Right lobe of liver (tissue), 4 donors: ENCODE results near the gene HIC1.

ENCODE experiments used
- CTCF ChIP-seq, 4 donors: fragments of 200-600 bp in 3 of 4; fragments of 450-650 bp in 1 of 4; IDR thresholded peaks; one replicate each; pipeline versions ENCODE4 v1.5.1 to v1.8.0; 2016 to 2022; ENCODE audit warnings: antibody characterized with exemption in 4 of 4, mild to moderate bottlenecking in 2 of 4
- POLR2A ChIP-seq: fragments of 450-650 bp; IDR thresholded peaks from one replicate; pipeline ENCODE4 v1.6.1; 2017; ENCODE audit warnings: antibody characterized with exemption, mild to moderate bottlenecking
- donor health status: DM: no; HTN: no; CAD: no.
- donor health status: DM: no; HTN: no; CAD: no.
- donor health status: DM: no; HTN: yes; CAD: no.

DNA sequence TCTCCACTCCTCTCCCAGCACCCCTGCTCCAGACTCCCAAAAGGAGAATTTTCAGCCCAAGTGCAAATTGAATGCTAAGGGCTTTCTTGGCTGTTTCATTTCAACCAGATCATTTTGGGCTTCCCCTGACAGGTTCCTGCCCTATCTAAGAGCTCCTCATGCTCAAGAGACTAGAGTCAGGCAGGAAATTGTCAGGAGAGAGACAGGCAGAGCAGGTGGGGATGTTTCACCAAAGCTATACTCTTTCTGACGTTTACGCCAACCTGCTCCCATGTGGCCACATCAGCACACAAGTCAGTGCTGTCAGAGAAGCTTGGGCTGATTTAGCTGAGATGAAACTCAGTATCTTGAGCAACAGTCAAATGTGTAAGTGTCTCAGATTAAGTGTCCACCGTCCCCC is 31.4 kb downstream of the HIC1 start:
- TF ChIP-seq CTCF (IDR thresholded peaks at IDR 0.05) (no peak), POLR2A (no peak)
